ENCODE results near the gene XIRP1. TPM values are rescaled to one million over a fixed set of nuclear protein-coding genes. Genes with fewer than 3 reads are reported as not detected.

XIRP1 gene
- total and polyA plus RNA-seq, 4 donors, result 0.01 TPM; not detected in 3

GRCh38 chr3:39166134-39166710 is 26.2 kb downstream of the XIRP1 start:
- no peak overlapping the region for H3K9ac ChIP-seq (ENCODE audit: low read depth in 1 of 2, low read length in 2 of 2)
- H3K27ac ChIP-seq (ENCODE audit: low read depth in 1 of 2, low read length in 2 of 2), result peak overlapping the region; percentile 82
- no peaks in the 10 kb centered on the region for H3K9me3 ChIP-seq (ENCODE audit: control insufficient read depth in 4 of 4, low read length in 3 of 4)
- TF ChIP-seq CTCF (IDR thresholded peaks at IDR 0.05; ENCODE audit: low read depth, low read length, missing input control), result no peak
- TF ChIP-seq RXRA (IDR thresholded peaks at IDR 0.05), result peak in 1 of 2 donors; percentile 6
- no peak for TF ChIP-seq TAF1 (conservative IDR thresholded peaks at IDR 0.05)
- TF ChIP-seq SP1 (IDR thresholded peaks at IDR 0.05), result no peak
- no peak for TF ChIP-seq YY1 (IDR thresholded peaks at IDR 0.05)
- no peak for TF ChIP-seq FOXA2 (IDR thresholded peaks at IDR 0.05)
- TF ChIP-seq JUND (IDR thresholded peaks at IDR 0.05), result peak; percentile 21 to 52
- no peak for TF ChIP-seq NR2F2 (IDR thresholded peaks at IDR 0.05)
- TF ChIP-seq HNF4G (IDR thresholded peaks at IDR 0.05), result no peak
- TF ChIP-seq FOXA1 (IDR thresholded peaks at IDR 0.05), result no peak
- H3K4me3 ChIP-seq (ENCODE audit: low read depth in 1 of 3, low read length in 3 of 3), result no peak overlapping the region
- DNase-seq (ENCODE audit: low spot score), result peak; percentile 26
- WGBS, result 75% methylated on average over 3 of the region's 3 CpGs
- peaks cover 5 to 12% (median 9%) of the 10 kb centered on the region in 4 donors for H3K4me1 ChIP-seq (ENCODE audit: control insufficient read depth in 4 of 4, insufficient read depth in 4 of 4, low read length in 3 of 4)
- no peaks in the 10 kb centered on the region for H3K27me3 ChIP-seq (ENCODE audit: control insufficient read depth in 4 of 4, insufficient read depth in 4 of 4, low read length in 3 of 4)
- no peaks in the 10 kb centered on the region for H3K36me3 ChIP-seq (ENCODE audit: control insufficient read depth in 4 of 4, insufficient read depth in 3 of 4, low read depth in 1 of 4, low read length in 3 of 4)

- peaks cover 5 to 12% (median 9%) of the 10 kb centered on the region in 4 donors for H3K4me1 ChIP-seq (ENCODE audit: control insufficient read depth in 4 of 4, insufficient read depth in 4 of 4, low read length in 3 of 4)
- no peak for DNase-seq (ENCODE audit: low spot score)
- no peak overlapping the region for H3K27ac ChIP-seq (ENCODE audit: low read depth in 1 of 2, low read length in 2 of 2)
- no peaks in the 10 kb centered on the region for H3K36me3 ChIP-seq (ENCODE audit: control insufficient read depth in 4 of 4, insufficient read depth in 3 of 4, low read depth in 1 of 4, low read length in 3 of 4)
- H3K9me3 ChIP-seq (ENCODE audit: control insufficient read depth in 4 of 4, low read length in 3 of 4), result no peaks in the 10 kb centered on the region
- TF ChIP-seq EGR1 (IDR thresholded peaks at IDR 0.05; ENCODE audit: low read depth in 2 of 2), result no peak
- no peak for TF ChIP-seq FOXA1 (IDR thresholded peaks at IDR 0.05)
- TF ChIP-seq NR2F2 (IDR thresholded peaks at IDR 0.05), result no peak
- H3K27me3 ChIP-seq (ENCODE audit: control insufficient read depth in 4 of 4, insufficient read depth in 4 of 4, low read length in 3 of 4), result no peaks in the 10 kb centered on the region
- H3K9ac ChIP-seq (ENCODE audit: low read depth in 1 of 2, low read length in 2 of 2), result no peak overlapping the region
- 79% methylated on average over 1 of the region's 1 CpG for WGBS
- no peak overlapping the region for H3K4me3 ChIP-seq (ENCODE audit: low read depth in 1 of 3, low read length in 3 of 3)
Observed at GRCh38 chr3:39165518-39165917, 26.9 kb downstream of the XIRP1 start.

DNA sequence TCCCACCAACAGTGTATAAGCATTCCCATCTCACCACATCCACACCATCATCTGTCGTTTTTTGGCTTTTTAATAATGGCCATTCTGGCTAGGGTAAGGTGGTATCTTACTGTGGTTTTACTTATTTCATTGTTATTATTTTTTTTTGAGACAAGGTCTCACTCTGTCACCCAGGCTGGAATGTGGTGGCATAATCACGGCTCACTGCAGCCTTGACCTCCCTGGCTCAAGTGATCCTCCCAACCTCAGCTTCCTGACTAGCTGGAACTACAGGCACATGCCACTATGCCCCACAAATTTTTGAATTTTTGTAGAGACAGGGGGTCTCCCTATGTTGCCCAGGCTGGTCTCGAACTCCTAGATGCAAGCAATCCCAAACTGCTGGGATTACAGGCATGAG is 28.0 kb downstream of the XIRP1 start:
- DNase-seq (ENCODE audit: low spot score), result no peak
- TF ChIP-seq EGR1 (IDR thresholded peaks at IDR 0.05; ENCODE audit: low read depth in 2 of 2), result no peak
- TF ChIP-seq TAF1 (conservative IDR thresholded peaks at IDR 0.05), result no peak
- no peak for TF ChIP-seq GABPA (IDR thresholded peaks at IDR 0.05 in 1 of 2, conservative IDR thresholded peaks at IDR 0.05 in 1 of 2)
- no peak for TF ChIP-seq RAD21 (IDR thresholded peaks at IDR 0.05)
- H3K4me1 ChIP-seq (ENCODE audit: control insufficient read depth in 4 of 4, insufficient read depth in 4 of 4, low read length in 3 of 4), result peaks cover 6 to 21% (median 11%) of the 10 kb centered on the region in 4 donors
- H3K27ac ChIP-seq (ENCODE audit: low read depth in 1 of 2, low read length in 2 of 2), result no peak overlapping the region
- H3K4me3 ChIP-seq (ENCODE audit: low read depth in 1 of 3, low read length in 3 of 3), result no peak overlapping the region
- WGBS, result 88% methylated on average over 3 of the region's 3 CpGs
- no peaks in the 10 kb centered on the region for H3K36me3 ChIP-seq (ENCODE audit: control insufficient read depth in 4 of 4, insufficient read depth in 3 of 4, low read depth in 1 of 4, low read length in 3 of 4)
- H3K9me3 ChIP-seq (ENCODE audit: control insufficient read depth in 4 of 4, low read length in 3 of 4), result no peaks in the 10 kb centered on the region
- H3K27me3 ChIP-seq (ENCODE audit: control insufficient read depth in 4 of 4, insufficient read depth in 4 of 4, low read length in 3 of 4), result no peaks in the 10 kb centered on the region
- no peak overlapping the region for H3K9ac ChIP-seq (ENCODE audit: low read depth in 1 of 2, low read length in 2 of 2)
